HCT116 (cell line): ENCODE data around the gene FSHR. TPM values are rescaled to one million over a fixed set of nuclear protein-coding genes. Genes with fewer than 3 reads are reported as not detected.

Experiments
- ATAC-seq: fragments of 200-7000 bp; cut with Tn5 transposase; 2 replicates; pipeline ENCODE4 v1.9.1; 2020; ENCODE audit warnings: mild to moderate bottlenecking, moderate library complexity
- BruUV-seq: library from RNA; stranded (reverse); fragments of 400-500 nt; replicated peaks from 2 replicates; lab custom pipeline; 2021; lab: Mats Ljungman, UMichigan
- CTCF ChIA-PET: fragments of 300-600 bp; sonication (Branson Sonifier 250); formaldehyde crosslinking; loops from one replicate; lab custom pipeline; 2021; ENCODE audit warnings: antibody characterized with exemption; lab: Charles Lee
- POLR2A ChIA-PET: fragments of 300-600, 350-600 bp; sonication (Branson Sonifier 250); formaldehyde crosslinking; loops from one replicate; lab custom pipeline; 2021; ENCODE audit warnings: antibody characterized with exemption; lab: Charles Lee
- RAD21 ChIA-PET, 2 experiments: fragments of 300-600 bp; sonication (Branson Sonifier 250); formaldehyde crosslinking; loops; one replicate each; lab custom pipeline; 2023; ENCODE audit warnings: low total read pairs in 2 of 2; ENCODE audit not compliant: uncharacterized antibody in 2 of 2, unreplicated experiment in 2 of 2, low non-redundant PET in 1 of 2; lab: Charles Lee
- DNase-seq: peaks from one replicate; pipeline ENCODE4 v3.0.0-alpha.2; 2010; ENCODE audit warnings: low read depth, low spot score
- H2AFZ ChIP-seq: fragments of 200-600 bp; shearing (Covaris generic), sonication (generic); 2 replicates; pipeline ENCODE4 v1.6.1; 2017; ENCODE audit warnings: low read depth, mixed run types, mixed read lengths, antibody characterized with exemption, low read length; ENCODE audit not compliant: poor library complexity, severe bottlenecking
- H3K27ac ChIP-seq: 2 replicates; pipeline ENCODE4 v1.5.1; 2012; ENCODE audit warnings: low read depth, low read length
- H3K27me3 ChIP-seq: fragments of 200-600 bp; sonication (generic); 2 replicates; pipeline ENCODE4 v1.6.1; 2016; ENCODE audit warnings: mixed run types, low read length, mixed read lengths; ENCODE audit not compliant: insufficient read depth
- H3K36me3 ChIP-seq, 2 experiments: fragments of 200-500 bp in 1 of 2; fragments of 200-600 bp in 1 of 2; sonication (Bioruptor generic) in 1 of 2; sonication (generic) in 1 of 2; 2 replicates each; pipeline versions ENCODE4 v1.5.1 to v1.6.1; 2014 to 2016; ENCODE audit warnings: low read length in 2 of 2, inconsistent platforms in 1 of 2, mixed read lengths in 1 of 2, mixed run types in 1 of 2; ENCODE audit not compliant: insufficient read depth in 2 of 2, control insufficient read depth in 1 of 2
- H3K4me1 ChIP-seq, 2 experiments: fragments of 200-600 bp in 1 of 2; sonication (generic) in 1 of 2; 2 replicates each; pipeline versions ENCODE4 v1.5.1 to v1.6.1; 2012 to 2017; ENCODE audit warnings: low read length in 2 of 2, inconsistent platforms in 1 of 2, mild to moderate bottlenecking in 1 of 2, mixed read lengths in 1 of 2, mixed run types in 1 of 2, moderate library complexity in 1 of 2; ENCODE audit not compliant: insufficient read depth in 2 of 2, control insufficient read depth in 1 of 2
- H3K4me2 ChIP-seq: fragments of 200-600 bp; sonication (generic); 2 replicates; pipeline ENCODE4 v1.6.1; 2017; ENCODE audit warnings: mixed run types, low read length, mixed read lengths
- H3K4me3 ChIP-seq, 2 experiments: fragments of 200-600 bp in 1 of 2; sonication (generic) in 1 of 2; replicated peaks in 1 of 2; 2 replicates each; pipeline ENCODE4 v1.5.1; 2011 to 2016; ENCODE audit warnings: low read length in 2 of 2, control low read depth in 1 of 2, low read depth in 1 of 2, mild to moderate bottlenecking in 1 of 2, mixed read lengths in 1 of 2, mixed run types in 1 of 2
- H3K79me2 ChIP-seq: fragments of 200-600 bp; sonication (generic); 2 replicates; pipeline ENCODE4 v1.6.1; 2017; ENCODE audit warnings: mild to moderate bottlenecking, mixed run types, low read length, moderate library complexity, mixed read lengths; ENCODE audit not compliant: insufficient read depth
- H3K9ac ChIP-seq: fragments of 200-600 bp; sonication (generic); 2 replicates; pipeline ENCODE4 v1.6.1; 2016; ENCODE audit warnings: low read length, mixed read lengths
- H3K9me2 ChIP-seq: fragments of 200-600 bp; sonication (generic), shearing (Covaris generic); 2 replicates; pipeline ENCODE4 v1.6.1; 2017; ENCODE audit warnings: mixed run types, mild to moderate bottlenecking, moderate library complexity; ENCODE audit not compliant: insufficient read depth
- H3K9me3 ChIP-seq, 2 experiments: fragments of 200-500 bp in 1 of 2; fragments of 200-600 bp in 1 of 2; sonication (Bioruptor generic) in 1 of 2; sonication (generic) in 1 of 2; 2 replicates each; pipeline ENCODE4 v1.6.1; 2014 to 2017; ENCODE audit warnings: low read length in 2 of 2, mixed read lengths in 2 of 2, inconsistent platforms in 1 of 2, low read depth in 1 of 2, mild to moderate bottlenecking in 1 of 2, mixed run types in 1 of 2, moderate library complexity in 1 of 2; ENCODE audit not compliant: control insufficient read depth in 1 of 2, insufficient read depth in 1 of 2
- H4K20me1 ChIP-seq: fragments of 200-600 bp; sonication (generic), shearing (Covaris generic); 2 replicates; pipeline ENCODE4 v1.6.1; 2017; ENCODE audit warnings: mixed run types, mild to moderate bottlenecking, moderate library complexity; ENCODE audit not compliant: insufficient read depth
- ATF3 ChIP-seq: IDR thresholded peaks from 2 replicates; pipeline ENCODE4 v1.6.1; 2012
- CEBPB ChIP-seq: IDR thresholded peaks from 2 replicates; pipeline ENCODE4 v1.6.1; 2012; ENCODE audit warnings: low read depth
- EGR1 ChIP-seq: IDR thresholded peaks from 2 replicates; pipeline ENCODE4 v1.6.1; 2012; ENCODE audit warnings: low read depth
- ELF1 ChIP-seq: IDR thresholded peaks from 2 replicates; pipeline ENCODE4 v1.6.1; 2012; ENCODE audit warnings: low read depth, borderline replicate concordance
- EZH2 ChIP-seq: fragments of 200-600 bp; sonication (generic); IDR thresholded peaks from 2 replicates; pipeline ENCODE4 v1.6.1; 2017; ENCODE audit warnings: antibody characterized with exemption, mixed run types
- JUND ChIP-seq: IDR thresholded peaks from 2 replicates; pipeline ENCODE4 v1.6.1; 2012
- MAX ChIP-seq: IDR thresholded peaks from 2 replicates; pipeline ENCODE4 v1.6.1; 2012
- POLR2A ChIP-seq: IDR thresholded peaks from 2 replicates; pipeline ENCODE4 v1.7.0; 2011; ENCODE audit warnings: borderline replicate concordance; ENCODE audit not compliant: insufficient read depth, insufficient read length; ENCODE audit errors: extremely low read depth
- POLR2AphosphoS5 ChIP-seq: IDR thresholded peaks from 2 replicates; pipeline ENCODE4 v1.6.1; 2011; ENCODE audit warnings: mild to moderate bottlenecking, low read depth, low read length, moderate library complexity
- RAD21 ChIP-seq: IDR thresholded peaks from 2 replicates; pipeline ENCODE4 v1.6.1; 2012; ENCODE audit warnings: low read depth, mild to moderate bottlenecking
- REST ChIP-seq: IDR thresholded peaks from 2 replicates; pipeline ENCODE4 v1.6.1; 2012; ENCODE audit warnings: low read depth
- SP1 ChIP-seq: IDR thresholded peaks from 2 replicates; pipeline ENCODE4 v1.6.1; 2012; ENCODE audit warnings: low read depth
- SRF ChIP-seq: IDR thresholded peaks from 2 replicates; pipeline ENCODE4 v1.6.1; 2012; ENCODE audit warnings: low read depth
- TCF7L2 ChIP-seq: IDR thresholded peaks from 2 replicates; pipeline ENCODE4 v1.7.0; 2011; ENCODE audit warnings: borderline replicate concordance, inconsistent platforms; ENCODE audit not compliant: insufficient read depth, insufficient read length; ENCODE audit errors: extremely low read depth
- YY1 ChIP-seq: IDR thresholded peaks from 2 replicates; pipeline ENCODE4 v1.6.1; 2011; ENCODE audit warnings: low read length, low read depth, moderate library complexity, mild to moderate bottlenecking; ENCODE audit not compliant: insufficient replicate concordance; ENCODE audit errors: extremely low read depth
- ZFX ChIP-seq: fragments of 450-650 bp; IDR thresholded peaks from 2 replicates; pipeline ENCODE4 v1.6.1; 2017
- intact Hi-C: fragments of 100-400 bp; cut with micrococcal nuclease; formaldehyde crosslinking; loops from 2 replicates; pipeline ENCODE4 v1.10.0; 2022
- total RNA-seq: library from RNA; stranded (reverse); gene quantifications from one replicate; pipeline ENCODE4 v1.2.1, GENCODE V29; 2021; ENCODE audit not compliant: unreplicated experiment

The FSHR gene
- total RNA-seq, 1 experiment from 2014 or later, result not detected

DNA sequence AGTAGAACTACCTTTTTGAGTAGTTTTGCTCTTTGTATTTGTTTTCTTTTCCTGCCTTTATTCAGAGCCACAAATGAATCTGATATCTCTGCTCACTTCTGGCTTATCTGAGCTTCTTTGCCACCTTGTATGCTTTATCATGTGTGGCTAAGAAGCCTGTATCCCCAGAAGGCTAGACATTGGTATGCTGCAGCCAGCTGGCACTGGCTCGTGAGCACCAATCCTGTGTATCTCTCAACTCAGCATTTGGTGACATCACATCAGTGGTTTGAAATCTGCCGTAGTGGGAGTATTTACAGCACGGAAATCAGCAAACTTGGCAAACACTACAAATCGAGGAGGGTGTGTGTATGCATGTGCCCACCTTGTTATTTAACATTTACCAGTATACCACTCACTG lies 215.1 kb downstream of the FSHR start:
- ATAC-seq, result no peak
- ChIA-PET RAD21 (no interaction called here), CTCF (no interaction called here), POLR2A (no interaction called here)
- H3K4me2 ChIP-seq, result no peak overlapping the region
- no peaks in the 10 kb centered on the region for H3K9me2 ChIP-seq
- H3K4me1 ChIP-seq, result no peaks in the 10 kb centered on the region
- DNase-seq, result no peak
- no peak overlapping the region for H2AFZ ChIP-seq
- H3K4me3 ChIP-seq, result no peak overlapping the region
- H3K36me3 ChIP-seq, result no peaks in the 10 kb centered on the region
- BruUV-seq, result no TSS peak
- intact Hi-C loops, result no loop called here
- no peaks in the 10 kb centered on the region for H3K79me2 ChIP-seq
- no peaks in the 10 kb centered on the region for H4K20me1 ChIP-seq
- H3K27ac ChIP-seq, result no peak overlapping the region
- peaks cover 7% of the 10 kb centered on the region; the same call in 1 of the 2 replicates for H3K27me3 ChIP-seq
- H3K9me3 ChIP-seq, result no peaks in the 10 kb centered on the region
- TF ChIP-seq RAD21, result no peak
- TF ChIP-seq EGR1, result no peak
- no peak for TF ChIP-seq POLR2AphosphoS5
- TF ChIP-seq YY1, result no peak
- no peak for TF ChIP-seq MAX
- no peak for TF ChIP-seq EZH2
- TF ChIP-seq JUND, result no peak
- TF ChIP-seq ATF3, result no peak
- no peak for TF ChIP-seq POLR2A
- no peak for TF ChIP-seq SRF
- no peak overlapping the region for H3K9ac ChIP-seq

DNA sequence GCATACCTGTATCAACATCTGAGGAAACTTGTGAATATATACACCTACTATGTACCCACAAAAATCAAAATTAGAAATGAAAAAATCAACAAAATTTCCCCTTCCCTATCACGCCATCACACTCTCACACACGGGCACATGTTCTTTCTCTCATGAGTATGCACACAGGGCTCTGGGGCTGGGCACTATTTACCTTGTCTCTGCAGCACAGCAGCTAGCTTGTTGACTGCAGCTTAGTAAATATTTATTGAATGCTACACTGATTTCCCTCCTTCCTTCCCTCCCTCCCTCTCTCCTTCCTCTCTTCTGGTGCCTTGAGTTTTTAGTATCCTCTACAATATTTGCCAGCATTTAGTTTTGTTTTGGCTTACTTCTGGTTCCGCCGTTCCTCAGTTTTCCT lies 216.1 kb downstream of the FSHR start:
- Histone ChIP-seq H3K9me2 (no peaks in the 10 kb centered on the region), H3K4me1 (no peaks in the 10 kb centered on the region), H3K27me3 (peaks cover 7% of the 10 kb centered on the region; the same call in 1 of the 2 replicates), H3K79me2 (no peaks in the 10 kb centered on the region), H3K36me3 (no peaks in the 10 kb centered on the region), H3K4me3 (no peak overlapping the region), H3K9me3 (no peaks in the 10 kb centered on the region), H4K20me1 (no peaks in the 10 kb centered on the region), H3K27ac (no peak overlapping the region), H3K4me2 (no peak overlapping the region), H3K9ac (no peak overlapping the region), H2AFZ (no peak overlapping the region)
- no TSS peak for BruUV-seq
- CTCF ChIA-PET, result no interaction called here
- POLR2A ChIA-PET, result no interaction called here
- TF ChIP-seq ZFX (no peak), TCF7L2 (no peak), ATF3 (no peak), SP1 (no peak), CEBPB (no peak), REST (no peak), EZH2 (no peak), ELF1 (no peak), POLR2A (no peak)
- intact Hi-C loops, result no loop called here
- ATAC-seq (no peak), DNase-seq (no peak)
- RAD21 ChIA-PET, result no interaction called here
